ENCODE measurements around the gene SSBP3.

Gene SSBP3

GRCh38 chr1:54327386-54328065, 78.7 kb downstream of the SSBP3 start:
- no peak for DNase-seq

GRCh38 chr1:54326543-54327385, 79.4 kb downstream of the SSBP3 start:
- DNase-seq = no peak

GRCh38 chr1:54325703-54326461, 80.3 kb downstream of the SSBP3 start:
- DNase-seq = no peak

- DNase-seq = no peak
These were observed 80.9 kb downstream of the SSBP3 start for GRCh38 chr1:54325284-54325683.

- no peak for DNase-seq
These were observed 81.7 kb downstream of the SSBP3 start for GRCh38 chr1:54324251-54325140.

- no peak for DNase-seq
These were observed 82.3 kb downstream of the SSBP3 start for GRCh38 chr1:54323921-54324250.

- DNase-seq = no peak
These were observed 82.9 kb downstream of the SSBP3 start for GRCh38 chr1:54323324-54323739.

GRCh38 chr1:54318246-54318814, 87.9 kb downstream of the SSBP3 start:
- no peak for DNase-seq

GRCh38 chr1:54317084-54317483, 89.1 kb downstream of the SSBP3 start:
- DNase-seq = no peak

GRCh38 chr1:54315099-54315498, 91.1 kb downstream of the SSBP3 start:
- no peak for DNase-seq

- no peak for DNase-seq
These were observed 91.5 kb downstream of the SSBP3 start for GRCh38 chr1:54314696-54315095.

- no peak for DNase-seq
These were observed 93.3 kb downstream of the SSBP3 start for GRCh38 chr1:54312796-54313316.

- no peak for DNase-seq
These were observed 94.7 kb downstream of the SSBP3 start for GRCh38 chr1:54311506-54311905.

GRCh38 chr1:54310439-54311328, 95.5 kb downstream of the SSBP3 start:
- no peak for DNase-seq

- DNase-seq = no peak
These were observed 96.4 kb downstream of the SSBP3 start for GRCh38 chr1:54309631-54310366.

- DNase-seq = no peak
These were observed 98.9 kb downstream of the SSBP3 start for GRCh38 chr1:54307305-54307704.

GRCh38 chr1:54305906-54306514, 100.2 kb downstream of the SSBP3 start:
- no peak for DNase-seq

- DNase-seq = no peak
These were observed 101.7 kb downstream of the SSBP3 start for GRCh38 chr1:54304518-54304917.

GRCh38 chr1:54302951-54303843, 103.0 kb downstream of the SSBP3 start:
- no peak for DNase-seq

Measured in stimulated activated CD4-positive, alpha-beta T cell treated with anti-CD3 and anti-CD28 coated beads, Interleukin-2, amount 100 ng/mL, for 48 hours (primary cell).